Caco-2 (cell line): ENCODE data around the gene LIPT1. TPM values are rescaled to one million over a fixed set of nuclear protein-coding genes. Genes with fewer than 3 reads are reported as not detected.

ENCODE experiments used
- BruUV-seq: library from RNA; stranded (reverse); fragments of 400-500 nt; replicated peaks from 2 replicates; lab custom pipeline; 2021; lab: Mats Ljungman, UMichigan
- CTCF ChIA-PET: fragments of 300-600 bp; sonication (Branson Sonifier 250); formaldehyde crosslinking; loops from one replicate; lab custom pipeline; 2022; ENCODE audit warnings: antibody characterized with exemption; lab: Charles Lee
- POLR2A ChIA-PET: fragments of 300-600 bp; sonication (Branson Sonifier 250); formaldehyde crosslinking; loops from one replicate; lab custom pipeline; 2022; ENCODE audit warnings: antibody characterized with exemption; lab: Charles Lee
- DNase-seq, 2 experiments: peaks; one replicate each; pipeline versions ENCODE4 v3.0.0 to v3.0.0-alpha.2; 2020 to 2022
- H3K27me3 ChIP-seq: replicated peaks from 2 replicates; pipeline ENCODE4 v1.6.0; 2011; ENCODE audit warnings: low read length; ENCODE audit not compliant: control insufficient read depth, insufficient read depth
- H3K36me3 ChIP-seq: 2 replicates; pipeline ENCODE4 v1.5.1; 2011; ENCODE audit warnings: low read length; ENCODE audit not compliant: control insufficient read depth, insufficient read depth
- H3K4me1 ChIP-seq: fragments of 250-450 bp; sonication (Bioruptor Pico); 2 replicates; pipeline ENCODE4 v1.5.1; 2020; ENCODE audit warnings: mild to moderate bottlenecking
- H3K4me3 ChIP-seq: 2 replicates; pipeline ENCODE4 v1.5.1; 2011; ENCODE audit warnings: low read depth, mild to moderate bottlenecking, control low read depth, low read length
- H3K9me3 ChIP-seq: fragments of 250-450 bp; sonication (Bioruptor Pico); 2 replicates; pipeline ENCODE4 v1.5.1; 2020; ENCODE audit warnings: mild to moderate bottlenecking, moderate library complexity
- H3K27ac Mint-ChIP-seq: one replicate; pipeline ENCODE4 v1.8.0; 2022; ENCODE audit warnings: mixed read lengths; ENCODE audit not compliant: unreplicated experiment
- H3K27me3 Mint-ChIP-seq: one replicate; pipeline ENCODE4 v1.8.0; 2022; ENCODE audit warnings: mixed read lengths; ENCODE audit not compliant: insufficient read depth, unreplicated experiment
- H3K36me3 Mint-ChIP-seq: one replicate; pipeline ENCODE4 v1.8.0; 2022; ENCODE audit warnings: mild to moderate bottlenecking, mixed read lengths; ENCODE audit not compliant: insufficient read depth, unreplicated experiment
- H3K4me1 Mint-ChIP-seq: one replicate; pipeline ENCODE4 v1.8.0; 2022; ENCODE audit warnings: low read depth, mixed read lengths; ENCODE audit not compliant: unreplicated experiment
- H3K4me3 Mint-ChIP-seq: one replicate; pipeline ENCODE4 v1.8.0; 2022; ENCODE audit warnings: mild to moderate bottlenecking, moderate library complexity, mixed read lengths; ENCODE audit not compliant: unreplicated experiment
- H3K9me3 Mint-ChIP-seq: one replicate; pipeline ENCODE4 v1.8.0; 2022; ENCODE audit warnings: mixed read lengths; ENCODE audit not compliant: unreplicated experiment
- CTCF ChIP-seq, 2 experiments: fragments of 200-600 bp in 1 of 2; IDR thresholded peaks; 1 replicate in 1 of 2; 2 replicates in 1 of 2; pipeline versions ENCODE4 v1.5.1 to v1.8.0; 2011 to 2022; ENCODE audit warnings: antibody characterized with exemption in 1 of 2, control low read depth in 1 of 2, inconsistent platforms in 1 of 2, low read depth in 1 of 2, low read length in 1 of 2, mild to moderate bottlenecking in 1 of 2, moderate library complexity in 1 of 2; ENCODE audit not compliant: insufficient read depth in 1 of 2, severe bottlenecking in 1 of 2, unreplicated experiment in 1 of 2
- intact Hi-C: fragments of 100-400 bp; cut with micrococcal nuclease; formaldehyde crosslinking; loops from one replicate; pipeline ENCODE4 v1.10.0; 2022; ENCODE audit not compliant: unreplicated experiment
- total RNA-seq: library from RNA; stranded (reverse); gene quantifications from 2 replicates; pipeline ENCODE4 v1.2.3, GENCODE V29; 2022

LIPT1 gene
- total RNA-seq, 1 experiment from 2014 or later: 9.4 TPM

GRCh38 chr2:99201959-99202678 is 47.4 kb downstream of the LIPT1 start:
- BruUV-seq: no TSS peak
- DNase-seq: no peak

GRCh38 chr2:99205491-99205890 is 50.7 kb downstream of the LIPT1 start:
- Mint-ChIP-seq H3K4me1 (no peaks in the 10 kb centered on the region), H3K9me3 (peaks cover 68% of the 10 kb centered on the region), H3K4me3 (no peak overlapping the region), H3K36me3 (peaks cover 14% of the 10 kb centered on the region), H3K27me3 (no peaks in the 10 kb centered on the region), H3K27ac (no peak overlapping the region)
- intact Hi-C loops: no loop called here
- Histone ChIP-seq H3K4me3 (no peak overlapping the region), H3K36me3 (no peaks in the 10 kb centered on the region), H3K27me3 (no peaks in the 10 kb centered on the region), H3K9me3 (peaks cover 37% of the 10 kb centered on the region), H3K4me1 (no peaks in the 10 kb centered on the region)
- CTCF ChIA-PET: no interaction called here
- peak; percentile 66 to 71 for DNase-seq
- POLR2A ChIA-PET: no interaction called here
- BruUV-seq: no TSS peak
- TF ChIP-seq CTCF (IDR thresholded peaks at IDR 0.05; ENCODE audit: insufficient read depth in 1 of 2, low read depth in 1 of 2, low read length in 1 of 2, severe bottlenecking in 1 of 2, unreplicated experiment in 1 of 2): no peak

More at GRCh38 chr2:99201959-99202678, 47.4 kb downstream of the LIPT1 start:
- Mint-ChIP-seq H3K36me3 (peaks cover 14% of the 10 kb centered on the region), H3K27ac (no peak overlapping the region), H3K4me3 (no peak overlapping the region), H3K4me1 (no peaks in the 10 kb centered on the region), H3K27me3 (no peaks in the 10 kb centered on the region), H3K9me3 (peaks cover 34% of the 10 kb centered on the region)
- Histone ChIP-seq H3K4me1 (peaks cover 4% of the 10 kb centered on the region; the same call in 1 of the 2 replicates), H3K36me3 (no peaks in the 10 kb centered on the region), H3K4me3 (no peak overlapping the region), H3K9me3 (peaks cover 32% of the 10 kb centered on the region), H3K27me3 (no peaks in the 10 kb centered on the region)
- intact Hi-C loops: no loop called here
- TF ChIP-seq CTCF (IDR thresholded peaks at IDR 0.05; ENCODE audit: insufficient read depth in 1 of 2, low read depth in 1 of 2, low read length in 1 of 2, severe bottlenecking in 1 of 2, unreplicated experiment in 1 of 2): peak in 1 of 2 experiments; percentile 30
- POLR2A ChIA-PET: no interaction called here
- CTCF ChIA-PET: interaction anchor here (0.8 kb wide), 1 partner anchor 21 kb away, joined by 3 read pairs; the partner anchor contains the start of genes MITD1 and MRPL30

Other genes with a start within 250 kb of the LIPT1 start
- 0.77 and 1.1 TPM in 2 replicates for gene CRACDL, start 218.7 kb upstream of the LIPT1 start, total RNA-seq
- 11.3 and 12.5 TPM in 2 replicates for gene C2orf15, start 13.3 kb upstream of the LIPT1 start, total RNA-seq
- gene TSGA10, start within 50 bp of the LIPT1 start, total RNA-seq: 8.9 and 9.9 TPM in 2 replicates
- 29.3 and 30.5 TPM in 2 replicates for gene MITD1, start 26.1 kb downstream of the LIPT1 start, total RNA-seq
- 49.9 and 51.2 TPM in 2 replicates for gene MRPL30, start 26.2 kb downstream of the LIPT1 start, total RNA-seq
- gene LYG2, start 100.7 kb downstream of the LIPT1 start, total RNA-seq: not detected in 2 replicates
- 0.67 and 0.93 TPM in 2 replicates for gene LYG1, start 146.2 kb downstream of the LIPT1 start, total RNA-seq
- gene TXNDC9, start 181.4 kb downstream of the LIPT1 start, total RNA-seq: 41.1 and 48.2 TPM in 2 replicates
- gene EIF5B, start 182.4 kb downstream of the LIPT1 start, total RNA-seq: 71.5 and 79.5 TPM in 2 replicates